Stimulated activated CD8-positive, alpha-beta memory T cell treated with anti-CD3 and anti-CD28 coated beads, Interleukin-7, amount 100 ng/mL, for 4 hours (primary cell): ENCODE data around the gene RUNX1.

Experiments
- DNase-seq, 2 donors: peaks; one replicate each; pipeline ENCODE4 v3.0.0-alpha.2; 2020; ENCODE audit warnings: low read depth in 2 of 2

Gene RUNX1

GRCh38 chr21:34880401-34880800, 168.7 kb downstream of the RUNX1 start:
- DNase-seq, result no peak

GRCh38 chr21:34878940-34879339, 170.2 kb downstream of the RUNX1 start:
- no peak for DNase-seq

GRCh38 chr21:34878501-34878900, 170.6 kb downstream of the RUNX1 start:
- no peak for DNase-seq

GRCh38 chr21:34877485-34878128, 171.5 kb downstream of the RUNX1 start:
- no peak for DNase-seq

GRCh38 chr21:34875830-34876229, 173.3 kb downstream of the RUNX1 start:
- no peak for DNase-seq

- no peak for DNase-seq
These were observed 174.2 kb downstream of the RUNX1 start for GRCh38 chr21:34874684-34875513.

GRCh38 chr21:34871026-34871908, 177.8 kb downstream of the RUNX1 start:
- DNase-seq, result no peak

- DNase-seq, result no peak
These were observed 178.9 kb downstream of the RUNX1 start for GRCh38 chr21:34870246-34870645.

GRCh38 chr21:34869545-34869944, 179.6 kb downstream of the RUNX1 start:
- DNase-seq, result no peak

GRCh38 chr21:34867785-34868184, 181.3 kb downstream of the RUNX1 start:
- no peak for DNase-seq

GRCh38 chr21:34865400-34866241, 183.5 kb downstream of the RUNX1 start:
- no peak for DNase-seq

GRCh38 chr21:34864370-34865149, 184.5 kb downstream of the RUNX1 start:
- DNase-seq, result no peak

- no peak for DNase-seq
These were observed 186.2 kb downstream of the RUNX1 start for GRCh38 chr21:34862951-34863350.

- no peak for DNase-seq
These were observed 187.8 kb downstream of the RUNX1 start for GRCh38 chr21:34861258-34861657.

GRCh38 chr21:34859976-34860653, 189.0 kb downstream of the RUNX1 start:
- DNase-seq, result no peak

GRCh38 chr21:34858559-34858958, 190.5 kb downstream of the RUNX1 start:
- DNase-seq, result no peak

- no peak for DNase-seq
These were observed 191.2 kb downstream of the RUNX1 start for GRCh38 chr21:34857874-34858273.

- no peak for DNase-seq
These were observed 191.9 kb downstream of the RUNX1 start for GRCh38 chr21:34857122-34857713.

- DNase-seq, result no peak
These were observed 196.7 kb downstream of the RUNX1 start for GRCh38 chr21:34852448-34852847.
